ENCODE data around the gene DPH1. TPM values are rescaled to one million over a fixed set of nuclear protein-coding genes. Genes with fewer than 3 reads are reported as not detected.

The DPH1 gene
- 10 to 100 TPM; 23.5 to 33.7 (median 25.0) TPM for total RNA-seq

DNA sequence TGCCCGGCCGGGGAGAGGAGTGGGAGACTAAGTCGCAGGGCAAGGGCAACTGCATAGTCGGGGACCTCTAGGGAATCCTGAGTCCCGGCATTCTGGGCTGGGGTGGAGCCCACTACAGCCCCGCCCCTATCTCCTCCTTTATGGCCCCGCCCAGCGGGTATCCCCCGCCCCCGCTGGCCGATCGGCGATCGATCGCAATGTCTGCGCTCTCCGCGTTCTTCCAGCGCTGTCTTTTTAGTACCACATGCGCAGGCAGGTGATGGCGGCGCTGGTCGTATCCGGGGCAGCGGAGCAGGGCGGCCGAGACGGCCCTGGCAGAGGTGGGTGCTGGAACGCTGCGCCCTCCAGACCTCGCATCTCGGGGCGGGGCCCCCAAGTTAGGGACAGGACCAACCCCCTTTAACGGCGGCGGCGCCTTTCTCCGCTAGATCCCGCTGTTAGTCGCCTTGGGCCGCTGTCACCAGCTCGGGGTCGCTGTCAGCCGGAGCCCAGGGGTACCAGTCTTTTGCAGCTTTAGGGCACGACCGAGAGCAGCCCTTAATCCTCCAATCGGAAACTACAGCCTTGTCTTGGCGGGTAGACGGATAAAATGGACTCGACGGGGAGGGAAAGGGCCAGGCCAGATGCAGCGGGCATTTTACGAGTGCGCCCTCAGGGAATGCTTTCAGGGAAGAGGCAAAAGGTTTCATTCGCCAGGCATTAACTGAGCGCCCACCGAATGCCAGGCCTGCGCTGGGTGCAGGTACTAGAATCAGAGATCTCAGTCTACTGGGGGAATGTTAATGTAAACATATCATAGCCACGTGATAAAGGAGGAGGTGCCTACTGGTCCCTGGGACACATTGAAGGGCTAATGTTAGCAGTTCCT, at the start of gene DPH1:
Gene DPH1, plus strand, starts transcription at position 243 of the 868 bp plus-strand sequence. Its CDS starts 17 bp downstream, at position 260.
- TF ChIP-seq, protein P1, sequence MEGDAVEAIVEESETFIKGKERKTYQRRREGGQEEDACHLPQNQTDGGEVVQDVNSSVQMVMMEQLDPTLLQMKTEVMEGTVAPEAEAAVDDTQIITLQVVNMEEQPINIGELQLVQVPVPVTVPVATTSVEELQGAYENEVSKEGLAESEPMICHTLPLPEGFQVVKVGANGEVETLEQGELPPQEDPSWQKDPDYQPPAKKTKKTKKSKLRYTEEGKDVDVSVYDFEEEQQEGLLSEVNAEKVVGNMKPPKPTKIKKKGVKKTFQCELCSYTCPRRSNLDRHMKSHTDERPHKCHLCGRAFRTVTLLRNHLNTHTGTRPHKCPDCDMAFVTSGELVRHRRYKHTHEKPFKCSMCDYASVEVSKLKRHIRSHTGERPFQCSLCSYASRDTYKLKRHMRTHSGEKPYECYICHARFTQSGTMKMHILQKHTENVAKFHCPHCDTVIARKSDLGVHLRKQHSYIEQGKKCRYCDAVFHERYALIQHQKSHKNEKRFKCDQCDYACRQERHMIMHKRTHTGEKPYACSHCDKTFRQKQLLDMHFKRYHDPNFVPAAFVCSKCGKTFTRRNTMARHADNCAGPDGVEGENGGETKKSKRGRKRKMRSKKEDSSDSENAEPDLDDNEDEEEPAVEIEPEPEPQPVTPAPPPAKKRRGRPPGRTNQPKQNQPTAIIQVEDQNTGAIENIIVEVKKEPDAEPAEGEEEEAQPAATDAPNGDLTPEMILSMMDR (IDR thresholded peaks at IDR 0.05; ENCODE audit: low read depth), result no peak

DNA sequence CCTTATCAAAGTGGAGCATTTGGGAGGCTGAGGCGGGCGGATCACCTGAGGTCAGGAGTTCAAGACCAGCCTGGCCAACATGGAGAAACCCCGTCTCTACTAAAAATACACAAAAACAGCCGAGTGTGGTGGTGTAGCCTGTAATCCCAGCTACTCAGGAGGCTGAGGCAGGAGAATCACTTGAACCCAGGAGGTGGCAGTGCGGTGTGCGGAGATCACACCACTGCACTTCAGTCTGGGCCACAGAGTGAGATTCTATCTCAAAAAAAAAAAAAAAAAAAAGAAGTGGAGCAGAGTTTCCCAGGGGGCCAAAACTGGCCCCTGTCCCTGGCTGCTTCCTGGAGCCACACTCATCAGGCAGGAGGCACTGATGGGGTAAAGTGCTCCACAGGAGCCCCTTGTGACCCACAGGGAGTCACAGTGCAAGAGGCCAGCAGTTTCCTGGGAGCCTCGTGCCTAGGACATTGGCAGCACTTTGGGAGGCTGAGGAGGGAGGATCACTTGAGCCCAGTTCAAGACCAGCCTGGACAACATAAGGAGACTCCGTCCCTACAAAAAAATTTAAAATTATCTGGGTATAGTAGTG, 49.2 kb upstream of the DPH1 start:
- TF ChIP-seq, protein P1 (IDR thresholded peaks at IDR 0.05; ENCODE audit: low read depth), result no peak

- TF ChIP-seq, protein P1 (IDR thresholded peaks at IDR 0.05; ENCODE audit: low read depth), result no peak
These were observed 44.9 kb upstream of the DPH1 start for GRCh38 chr17:1985093-1985492.

DNA sequence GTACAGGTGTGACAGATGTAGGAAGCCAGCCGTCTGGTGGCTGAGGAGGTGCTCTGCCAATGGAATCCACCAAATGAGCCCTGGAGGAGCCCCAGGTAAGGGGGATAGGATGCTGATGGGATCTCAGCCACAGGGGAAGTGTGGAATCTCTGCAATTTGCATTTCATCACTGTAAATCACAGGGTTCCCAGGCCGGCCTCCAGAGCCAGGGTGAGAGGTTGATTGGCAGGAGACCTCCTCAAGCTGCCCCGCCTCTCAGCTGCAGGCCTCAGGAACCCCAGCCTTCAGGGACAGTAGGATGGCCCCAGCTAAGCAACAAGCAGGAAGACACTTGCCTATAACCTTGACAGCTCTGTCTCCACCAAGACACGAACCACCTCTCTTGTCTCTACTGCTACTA, 44.3 kb upstream of the DPH1 start:
- TF ChIP-seq, protein P1 (IDR thresholded peaks at IDR 0.05; ENCODE audit: low read depth), result no peak

GRCh38 chr17:1986783-1987451, 43.0 kb upstream of the DPH1 start:
- TF ChIP-seq, protein P1 (IDR thresholded peaks at IDR 0.05; ENCODE audit: low read depth), result no peak

DNA sequence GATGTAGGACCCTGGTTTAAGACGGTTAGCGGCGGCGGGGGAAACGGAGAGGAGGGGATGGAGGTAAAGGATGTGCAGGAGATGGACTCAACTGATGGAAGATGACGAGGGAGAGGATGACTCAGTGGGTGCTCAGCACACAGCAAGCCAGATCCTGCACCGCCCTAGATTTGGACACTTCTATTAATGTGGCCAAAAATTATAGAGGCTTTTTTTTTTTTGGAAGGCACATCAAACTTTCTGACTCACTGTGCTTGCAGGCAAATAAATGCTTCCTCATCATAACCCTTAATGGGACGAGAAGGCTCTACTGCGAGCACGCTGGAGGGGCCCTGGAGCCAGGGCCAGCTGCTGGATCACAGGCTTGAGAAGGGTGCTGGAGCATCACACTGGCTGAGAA, 40.8 kb upstream of the DPH1 start:
- TF ChIP-seq, protein P1 (IDR thresholded peaks at IDR 0.05; ENCODE audit: low read depth), result no peak

DNA sequence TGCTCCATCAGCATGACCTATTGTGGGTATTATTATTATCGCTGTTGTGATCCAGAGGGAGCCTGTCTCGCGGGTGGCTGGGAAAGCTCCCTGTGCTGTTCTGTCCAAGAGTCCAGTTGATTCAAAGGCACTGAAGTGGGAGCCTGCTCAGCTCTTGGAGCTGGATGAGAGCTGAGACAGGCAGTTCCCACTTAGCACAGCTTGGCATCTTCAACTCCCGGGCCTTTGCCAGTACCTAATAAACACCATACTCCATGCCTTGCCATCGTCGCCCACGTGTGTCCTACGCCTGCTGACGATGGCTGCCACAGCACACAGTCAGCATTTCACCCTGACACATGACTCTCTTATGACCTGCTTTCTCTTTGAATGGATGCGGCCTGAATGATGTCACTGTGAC, 37.4 kb upstream of the DPH1 start:
- TF ChIP-seq, protein P1 (IDR thresholded peaks at IDR 0.05; ENCODE audit: low read depth), result no peak
